Measurements from ENCODE around the gene TMPRSS4. TPM values are rescaled to one million over a fixed set of nuclear protein-coding genes. Genes with fewer than 3 reads are reported as not detected.

TMPRSS4 gene
- total and polyA plus RNA-seq, 2 of the 4 experiments (the other 2 are of a cell fraction): not detected

- H3K4ac ChIP-seq (ENCODE audit: low read depth, low read length): no peak overlapping the region
- ChIA-PET CTCF (no interaction called here), POLR2A (ENCODE audit: unreplicated experiment) (no interaction called here)
- dilution Hi-C loops (cut with HindIII; ENCODE audit: low sequenced_read_pairs, unreplicated experiment): no loop called here
- H2AFZ ChIP-seq (replicated peaks; ENCODE audit: low read length, poor library complexity): no peak overlapping the region
- no peak overlapping the region for H4K8ac ChIP-seq (ENCODE audit: low read depth in 2 of 2, low read length in 2 of 2)
- H2BK5ac ChIP-seq (ENCODE audit: low read depth, low read length, poor library complexity, severe bottlenecking): no peak overlapping the region
- H4K91ac ChIP-seq (ENCODE audit: insufficient read depth, low read depth, low read length): no peak overlapping the region
- in situ Hi-C loops (cut with MboI; ENCODE audit: low sequenced_read_pairs): no loop called here
- H3K4me1 ChIP-seq (ENCODE audit: control insufficient read depth, insufficient read depth, low read length): no peaks in the 10 kb centered on the region
- H3K9me3 ChIP-seq (ENCODE audit: control insufficient read depth, insufficient read depth, low read length): no peaks in the 10 kb centered on the region
- no peak overlapping the region for H2AK5ac ChIP-seq (ENCODE audit: low read depth, low read length)
- intact Hi-C loops (cut with micrococcal nuclease): no loop called here
- H4K5ac ChIP-seq (ENCODE audit: low read depth, low read length): no peak overlapping the region
- no TSS peak for BruUV-seq (replicated peaks)
- TF ChIP-seq MXI1 (IDR thresholded peaks at IDR 0.05; ENCODE audit: borderline replicate concordance, low read depth, low read length): no peak
- TF ChIP-seq MAZ (IDR thresholded peaks at IDR 0.05; ENCODE audit: borderline replicate concordance, low read depth, low read length): no peak
- TF ChIP-seq CHD1 (IDR thresholded peaks at IDR 0.05; ENCODE audit: low read depth, low read length): no peak
- TF ChIP-seq SMC3 (IDR thresholded peaks at IDR 0.05; ENCODE audit: low read depth, low read length): no peak
- no peak for TF ChIP-seq BHLHE40 (IDR thresholded peaks at IDR 0.05; ENCODE audit: low read depth, low read length)
- TF ChIP-seq RCOR1 (IDR thresholded peaks at IDR 0.05; ENCODE audit: insufficient replicate concordance, low read length): no peak
- no peaks in the 10 kb centered on the region for H3K36me3 ChIP-seq (ENCODE audit: control insufficient read depth, insufficient read depth, low read length)
- WGBS, 2 experiments (ENCODE audit: extremely low coverage in 2 of 2, insufficient read length in 1 of 2): 0% methylated on average over 1 of the region's 5 CpGs; no CpG with 5 or more reads in 1 of the 2 experiments
- H3K9ac ChIP-seq (ENCODE audit: low read depth, low read length): no peak overlapping the region
- H3K4me2 ChIP-seq (ENCODE audit: low read depth, low read length): no peak overlapping the region
- no peak overlapping the region for H3K4me3 ChIP-seq (ENCODE audit: insufficient read depth, low read depth, low read length)
- no peak overlapping the region for H2BK20ac ChIP-seq (ENCODE audit: low read depth, low read length)
- DNase-seq: no peak
- H4K20me1 ChIP-seq (ENCODE audit: insufficient read depth, low read length): no peaks in the 10 kb centered on the region
- H3K27me3 ChIP-seq (ENCODE audit: control insufficient read depth, insufficient read depth, low read length): peaks cover 6% of the 10 kb centered on the region; the same call in 1 of the 2 replicates
- H3K18ac ChIP-seq (ENCODE audit: low read depth, low read length): no peak overlapping the region
- H3K14ac ChIP-seq (replicated peaks; ENCODE audit: low read depth, low read length): no peak overlapping the region
- no peak overlapping the region for H2BK120ac ChIP-seq (ENCODE audit: low read depth, low read length)
- ATAC-seq (ENCODE audit: low read depth): no peak
- H2BK15ac ChIP-seq (ENCODE audit: low read depth, low read length): no peak overlapping the region
- H3K56ac ChIP-seq (ENCODE audit: extremely low read depth, insufficient read depth, low read length): no peak overlapping the region
- H3K27ac ChIP-seq (ENCODE audit: insufficient read depth, low read length): no peak overlapping the region
- no peaks in the 10 kb centered on the region for H3K79me1 ChIP-seq (ENCODE audit: low read depth in 1 of 2, low read length in 2 of 2)
- no peak overlapping the region for H2AK9ac ChIP-seq (replicated peaks; ENCODE audit: low read depth, low read length, poor library complexity)
- no peaks in the 10 kb centered on the region for H3K9me1 ChIP-seq (ENCODE audit: insufficient read depth, low read length)
- H3K23ac ChIP-seq (ENCODE audit: low read depth, low read length): no peak overlapping the region
Observed at GRCh38 chr11:118080296-118080695, 3.4 kb downstream of the TMPRSS4 start.

Data from IMR-90 (cell line).